K562 (cell line): ENCODE results near the gene TMEM87B. TPM values are rescaled to one million over a fixed set of nuclear protein-coding genes. Genes with fewer than 3 reads are reported as not detected.

Experiments used
- ATAC-seq: fragments of 200-7000 bp; cut with Tn5 transposase; 3 replicates; pipeline ENCODE4 v1.9.1; 2020; ENCODE audit warnings: moderate library complexity
- BruUV-seq: library from RNA; stranded (reverse); fragments of 400-500 nt; replicated peaks from 2 replicates; lab custom pipeline; 2021; lab: Mats Ljungman, UMichigan
- CTCF ChIA-PET: fragments of 300-600 bp; formaldehyde crosslinking; extraction: SDS; loops from one replicate; lab custom pipeline; 2021; ENCODE audit warnings: low intra/inter-chr PET ratio; lab: Yijun Ruan, JAX
- POLR2A ChIA-PET: fragments of 300-600, 350-650 bp; sonication (Branson Sonifier 250); formaldehyde crosslinking; extraction: SDS; loops from one replicate; lab custom pipeline; 2021; ENCODE audit warnings: antibody characterized with exemption, inconsistent platforms; lab: Yijun Ruan, JAX
- DNase-seq, 4 experiments: peaks; one replicate each; pipeline versions ENCODE4 v3.0.0 to v3.0.0-alpha.2; 2011 to 2018; ENCODE audit warnings: low spot score in 3 of 4, mixed read lengths in 3 of 4; ENCODE audit errors: extremely low read depth in 1 of 4
- FAIRE-seq: peaks from 2 replicates; lab custom pipeline; 2011; peaks lifted over from hg19 to GRCh38; lab: Jason Lieb, UNC
- H2AFZ ChIP-seq: 2 replicates; pipeline ENCODE4 v1.6.0; 2011; ENCODE audit warnings: low read depth, low read length, control low read depth, inconsistent platforms
- H3K27ac ChIP-seq: fragments of 200-600 bp; 3 replicates; pipeline ENCODE4 v1.8.0; 2011; ENCODE audit warnings: low read depth, mild to moderate bottlenecking, control low read depth, inconsistent platforms, low read length, moderate library complexity, mixed read lengths; ENCODE audit errors: extremely low read depth
- H3K27me3 ChIP-seq, 2 experiments: fragments of 300-600 bp in 1 of 2; 2 replicates in 1 of 2; 3 replicates in 1 of 2; pipeline versions ENCODE4 v1.6.0 to v1.8.0; 2011; ENCODE audit warnings: inconsistent platforms in 2 of 2, low read length in 2 of 2, mild to moderate bottlenecking in 1 of 2, mixed read lengths in 1 of 2, moderate library complexity in 1 of 2; ENCODE audit not compliant: control insufficient read depth in 2 of 2, insufficient read depth in 2 of 2
- H3K36me3 ChIP-seq: fragments of 300-600 bp; 3 replicates; pipeline ENCODE4 v1.8.0; 2011; ENCODE audit warnings: mild to moderate bottlenecking, low read length, inconsistent platforms; ENCODE audit not compliant: control insufficient read depth, insufficient read depth
- H3K4me1 ChIP-seq, 2 experiments: fragments of 200-600 bp in 1 of 2; replicated peaks in 1 of 2; 2 replicates in 1 of 2; 3 replicates in 1 of 2; pipeline versions ENCODE4 v1.5.1 to v1.8.0; 2011; ENCODE audit warnings: inconsistent platforms in 2 of 2, low read length in 2 of 2, mild to moderate bottlenecking in 1 of 2, mixed read lengths in 1 of 2, moderate library complexity in 1 of 2; ENCODE audit not compliant: control insufficient read depth in 2 of 2, insufficient read depth in 2 of 2
- H3K4me2 ChIP-seq: 2 replicates; pipeline ENCODE4 v1.6.1; 2011; ENCODE audit warnings: low read length, control low read depth, inconsistent platforms, mixed read lengths; ENCODE audit not compliant: insufficient read depth
- H3K4me3 ChIP-seq: fragments of 200-600 bp; sonication (generic), shearing (Covaris generic); 2 replicates; pipeline ENCODE4 v1.5.1; 2016; ENCODE audit warnings: control low read depth, inconsistent platforms
- H3K79me2 ChIP-seq: fragments of 200-600 bp; 3 replicates; pipeline ENCODE4 v1.8.0; 2011; ENCODE audit warnings: low read length, inconsistent platforms; ENCODE audit not compliant: control insufficient read depth, insufficient read depth
- H3K9ac ChIP-seq, 2 experiments: 2 replicates each; pipeline versions ENCODE4 v1.6.0 to v1.6.1; 2011; ENCODE audit warnings: low read depth in 2 of 2, low read length in 2 of 2, control low read depth in 1 of 2, inconsistent platforms in 1 of 2, mild to moderate bottlenecking in 1 of 2, mixed read lengths in 1 of 2; ENCODE audit not compliant: insufficient read depth in 1 of 2
- H3K9me1 ChIP-seq: one replicate; pipeline ENCODE4 v1.6.0; 2011; ENCODE audit warnings: inconsistent platforms, mild to moderate bottlenecking, low read length, moderate library complexity; ENCODE audit not compliant: control insufficient read depth, insufficient read depth
- H3K9me3 ChIP-seq: replicated peaks from 2 replicates; pipeline ENCODE4 v1.5.1; 2011; ENCODE audit warnings: low read depth, low read length, inconsistent platforms; ENCODE audit not compliant: control insufficient read depth, insufficient read depth
- H4K20me1 ChIP-seq: replicated peaks from 2 replicates; pipeline ENCODE4 v1.6.1; 2011; ENCODE audit warnings: low read length, inconsistent platforms, mixed read lengths; ENCODE audit not compliant: control insufficient read depth, insufficient read depth
- E2F5 ChIP-seq: sonication (generic); formaldehyde crosslinking; IDR thresholded peaks from 2 replicates; pipeline ENCODE4 v1.8.0; 2022; ENCODE audit warnings: mild to moderate bottlenecking, missing genetic modification reagents
- HNRNPLL ChIP-seq: fragments of 200-400 bp; formaldehyde crosslinking; IDR thresholded peaks from 2 replicates; pipeline ENCODE4 v1.6.1; 2017; ENCODE audit warnings: low read length, low read depth, mild to moderate bottlenecking; ENCODE audit not compliant: poor library complexity, severe bottlenecking
- HSF4 ChIP-seq: fragments of 250-450 bp; sonication (Bioruptor Pico); IDR thresholded peaks from 2 replicates; pipeline ENCODE4 v2.1.2; 2022; ENCODE audit warnings: mild to moderate bottlenecking, moderate library complexity, borderline replicate concordance
- NELFE ChIP-seq: IDR thresholded peaks from 2 replicates; pipeline ENCODE4 v1.6.1; 2011; ENCODE audit warnings: mild to moderate bottlenecking; ENCODE audit not compliant: insufficient read depth, insufficient read length
- NUFIP1 ChIP-seq: fragments of 450-650 bp; IDR thresholded peaks from 2 replicates; pipeline ENCODE4 v1.6.1; 2018; ENCODE audit not compliant: partially characterized antibody
- RBM15 ChIP-seq: fragments of 200-400 bp; formaldehyde crosslinking; IDR thresholded peaks from 2 replicates; pipeline ENCODE4 v1.6.1; 2018; ENCODE audit warnings: mild to moderate bottlenecking, low read length, moderate library complexity; ENCODE audit not compliant: insufficient read depth
- SPI1 ChIP-seq: IDR thresholded peaks from 2 replicates; pipeline ENCODE4 v1.6.1; 2011; ENCODE audit warnings: low read depth, low read length, control low read depth, borderline replicate concordance
- ZNF408 ChIP-seq: fragments of 250-450 bp; sonication (Bioruptor Pico); IDR thresholded peaks from 2 replicates; pipeline ENCODE4 v1.4.0; 2020; ENCODE audit warnings: low read depth, mild to moderate bottlenecking, moderate library complexity
- WGBS: fragments of 100-300 bp; shearing (Covaris generic); methylation state at CpG from one replicate; pipeline ENCODE4 v1.1.6; 2016; ENCODE audit warnings: low coverage, mixed read lengths; ENCODE audit not compliant: insufficient coverage; ENCODE audit errors: missing lambda C conversion rate; 5-methylcytosine and 5-hydroxymethylcytosine counted together
- in situ Hi-C: fragments of 300-500 bp; cut with MboI; formaldehyde crosslinking; loops from 4 replicates; pipeline ENCODE4 v1.15.0; 2018; ENCODE audit warnings: inconsistent platforms, mixed read lengths
- intact Hi-C: fragments of 100-400 bp; cut with micrococcal nuclease; formaldehyde crosslinking; loops from 2 replicates; pipeline ENCODE4 v1.14.2; 2022
- polyA plus RNA-seq, 8 experiments: library from polyadenylated mRNA; depleted of rRNA in 4 of 8; stranded (reverse) in 5 of 8; unstranded in 3 of 8; fragments of >200 nt; fragmentation: Nextera tagmentation in 2 of 8; fragmentation: Illumina TruSeq in 1 of 8; extraction: Ambion mirVana in 2 of 8; extraction: Trizol in 1 of 8; gene quantifications; 2 replicates each; pipeline versions ENCODE4 v1.2.1 to v1.2.3, GENCODE V29; 2011 to 2014; ENCODE audit warnings: inconsistent platforms in 1 of 8, missing spikeins in 1 of 8
- total RNA-seq, 7 experiments: library from RNA; depleted of rRNA in 6 of 7; stranded (reverse); fragments of >200 nt in 6 of 7; fragmentation: Illumina TruSeq in 2 of 7; extraction: Trizol in 2 of 7; gene quantifications; 2 replicates each; pipeline versions ENCODE4 v1.2.1 to v1.2.3, GENCODE V29; 2011 to 2021; ENCODE audit warnings: low replicate concordance in 1 of 7
- TF ChIP-seq, protein P1 (sequence below): sonication (generic); formaldehyde crosslinking; IDR thresholded peaks from 2 replicates; pipeline ENCODE4 v1.8.0; 2022; ENCODE audit warnings: mild to moderate bottlenecking, missing genetic modification reagents, borderline replicate concordance

The TMEM87B gene
- total and polyA plus RNA-seq, 9 of the 15 experiments (the other 6 are each of a cell fraction or from before 2014, with no cell fraction given) = 3.7 to 17.1 (median 11.0) TPM

GRCh38 chr2:112150447-112150846 lies 95.4 kb downstream of the TMEM87B start:
- no peak overlapping the region for H3K27ac ChIP-seq
- no peaks in the 10 kb centered on the region for H4K20me1 ChIP-seq
- intact Hi-C loops (no loop called here), in situ Hi-C loops (no loop called here)
- no peak overlapping the region for H3K9ac ChIP-seq
- no peaks in the 10 kb centered on the region for H3K9me1 ChIP-seq
- no peaks in the 10 kb centered on the region for H3K36me3 ChIP-seq
- no peak overlapping the region for H3K4me2 ChIP-seq
- H3K4me3 ChIP-seq = no peak overlapping the region
- TF ChIP-seq HSF4 (CRISPR knock-in tag) = no peak
- no peak for TF ChIP-seq E2F5 (CRISPR knock-in tag)
- TF ChIP-seq NELFE = no peak
- TF ChIP-seq RBM15 = no peak
- no peak for TF ChIP-seq NUFIP1
- TF ChIP-seq, protein P1, sequence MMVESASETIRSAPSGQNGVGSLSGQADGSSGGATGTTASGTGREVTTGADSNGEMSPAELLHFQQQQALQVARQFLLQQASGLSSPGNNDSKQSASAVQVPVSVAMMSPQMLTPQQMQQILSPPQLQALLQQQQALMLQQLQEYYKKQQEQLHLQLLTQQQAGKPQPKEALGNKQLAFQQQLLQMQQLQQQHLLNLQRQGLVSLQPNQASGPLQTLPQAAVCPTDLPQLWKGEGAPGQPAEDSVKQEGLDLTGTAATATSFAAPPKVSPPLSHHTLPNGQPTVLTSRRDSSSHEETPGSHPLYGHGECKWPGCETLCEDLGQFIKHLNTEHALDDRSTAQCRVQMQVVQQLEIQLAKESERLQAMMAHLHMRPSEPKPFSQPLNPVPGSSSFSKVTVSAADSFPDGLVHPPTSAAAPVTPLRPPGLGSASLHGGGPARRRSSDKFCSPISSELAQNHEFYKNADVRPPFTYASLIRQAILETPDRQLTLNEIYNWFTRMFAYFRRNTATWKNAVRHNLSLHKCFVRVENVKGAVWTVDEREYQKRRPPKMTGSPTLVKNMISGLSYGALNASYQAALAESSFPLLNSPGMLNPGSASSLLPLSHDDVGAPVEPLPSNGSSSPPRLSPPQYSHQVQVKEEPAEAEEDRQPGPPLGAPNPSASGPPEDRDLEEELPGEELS (CRISPR knock-in tag) = no peak
- no peak for TF ChIP-seq ZNF408 (CRISPR knock-in tag)
- TF ChIP-seq SPI1 = no peak
- no peak for TF ChIP-seq HNRNPLL
- ATAC-seq (no peak), FAIRE-seq (no peak), DNase-seq (no peak)
- peaks cover 0 to 3% of the 10 kb centered on the region in 2 experiments; a peak in 1 of 5 replicates for H3K4me1 ChIP-seq
- peaks cover 31 to 76% of the 10 kb centered on the region in 2 experiments for H3K27me3 ChIP-seq
- H3K79me2 ChIP-seq = no peaks in the 10 kb centered on the region
- H2AFZ ChIP-seq = no peak overlapping the region
- CTCF ChIA-PET = no interaction called here
- 2% methylated on average over 5 of the region's 5 CpGs for WGBS
- no TSS peak for BruUV-seq
- H3K9me3 ChIP-seq = no peaks in the 10 kb centered on the region
- POLR2A ChIA-PET = no interaction called here
